Measurements from ENCODE around the gene RNU6-9. TPM values are rescaled to one million over a fixed set of nuclear protein-coding genes. Genes with fewer than 3 reads are reported as not detected.

RNU6-9 gene
- not detected in 2 replicates for total RNA-seq

DNA sequence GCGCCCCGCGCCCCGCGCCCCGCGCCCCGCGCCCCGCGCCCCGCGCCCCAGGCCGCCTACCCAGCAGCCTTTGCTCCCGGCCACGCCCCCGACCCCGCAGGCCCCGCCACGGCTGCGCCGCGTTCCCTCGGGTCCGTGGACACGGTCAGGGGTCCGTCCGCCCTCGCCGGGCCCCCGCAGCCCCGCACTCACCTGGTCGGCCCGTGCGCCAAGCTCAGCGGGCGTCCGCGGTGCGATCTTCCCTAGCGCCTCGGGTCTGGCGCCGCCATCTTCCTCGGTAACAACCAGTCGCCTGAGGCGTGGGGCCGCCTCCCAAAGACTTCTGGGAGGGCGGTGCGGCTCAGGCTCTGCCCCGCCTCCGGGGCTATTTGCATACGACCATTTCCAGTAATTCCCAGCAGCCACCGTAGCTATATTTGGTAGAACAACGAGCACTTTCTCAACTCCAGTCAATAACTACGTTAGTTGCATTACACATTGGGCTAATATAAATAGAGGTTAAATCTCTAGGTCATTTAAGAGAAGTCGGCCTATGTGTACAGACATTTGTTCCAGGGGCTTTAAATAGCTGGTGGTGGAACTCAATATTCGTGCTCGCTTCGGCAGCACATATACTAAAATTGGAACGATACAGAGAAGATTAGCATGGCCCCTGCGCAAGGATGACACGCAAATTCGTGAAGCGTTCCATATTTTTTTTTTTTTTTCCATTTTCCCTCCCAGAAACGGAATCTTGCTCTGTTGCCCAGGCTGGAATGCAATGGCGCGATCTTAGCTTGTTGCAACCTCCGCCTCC, at the start of gene RNU6-9, which contains the start of gene MED16:
TSS of gene RNU6-9 (plus strand) at position 591 of the 796 bp plus-strand sequence.
TSS of gene MED16 (minus strand) at position 294 of the 796 bp plus-strand sequence. CDS start 2,056 bp downstream, outside the sequence.

GRCh38 chr19:852136-853013, 40.9 kb upstream of the RNU6-9 start, which contains the start of gene ELANE:
Gene ELANE (plus strand): TSS chr19:852303. CDS start chr19:852329, 26 bp downstream.

DNA sequence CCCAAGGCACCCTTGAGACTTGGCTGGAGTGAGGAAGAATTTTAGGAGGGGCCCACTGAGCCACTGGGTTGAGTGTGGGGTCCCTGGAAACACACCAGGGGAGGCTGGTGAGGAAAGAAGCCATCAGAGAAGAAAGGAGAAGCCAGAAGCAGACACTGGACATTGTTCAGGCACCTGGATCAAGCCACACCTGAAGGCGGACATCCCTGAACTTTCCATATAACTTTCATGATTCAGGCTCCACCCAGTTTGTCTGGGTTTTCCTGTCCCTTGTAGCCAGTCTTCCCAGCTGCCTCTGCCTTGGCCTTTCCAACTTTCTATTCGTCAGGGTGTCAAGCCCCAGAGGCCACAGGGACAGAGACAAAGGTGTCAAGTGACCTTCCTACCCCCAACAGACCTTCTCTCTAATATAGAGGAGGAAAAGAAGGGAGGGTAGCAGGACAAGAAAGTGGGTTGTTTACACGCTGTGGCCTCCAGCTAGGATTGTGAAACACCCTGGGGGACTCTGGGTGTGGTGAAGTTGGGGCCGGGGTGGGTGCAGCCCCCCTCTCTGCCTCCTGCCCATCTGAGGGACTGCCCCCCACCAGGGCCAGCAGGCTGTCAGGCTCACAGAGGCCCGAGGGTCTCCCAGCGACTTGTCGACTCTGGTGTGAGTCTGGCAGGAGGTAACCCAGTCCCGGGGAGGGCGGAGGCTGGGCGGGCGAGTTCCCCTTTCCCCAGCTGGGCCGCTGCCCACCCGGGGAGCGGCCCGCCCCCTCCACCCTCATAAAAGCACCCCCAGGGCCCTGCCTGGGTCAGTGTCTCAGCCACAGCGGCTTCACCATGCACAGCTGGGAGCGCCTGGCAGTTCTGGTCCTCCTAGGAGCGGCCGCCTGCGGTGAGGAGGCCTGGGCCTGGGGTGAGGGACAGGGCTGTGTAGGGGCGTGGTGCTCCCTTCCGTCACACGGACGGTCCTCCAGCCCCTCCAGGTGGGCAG, 34.1 kb upstream of the RNU6-9 start, which contains the start of gene CFD:
TSS of gene CFD (plus strand) at position 797 of the 976 bp plus-strand sequence. CDS start at position 823, 26 bp downstream.

DNA sequence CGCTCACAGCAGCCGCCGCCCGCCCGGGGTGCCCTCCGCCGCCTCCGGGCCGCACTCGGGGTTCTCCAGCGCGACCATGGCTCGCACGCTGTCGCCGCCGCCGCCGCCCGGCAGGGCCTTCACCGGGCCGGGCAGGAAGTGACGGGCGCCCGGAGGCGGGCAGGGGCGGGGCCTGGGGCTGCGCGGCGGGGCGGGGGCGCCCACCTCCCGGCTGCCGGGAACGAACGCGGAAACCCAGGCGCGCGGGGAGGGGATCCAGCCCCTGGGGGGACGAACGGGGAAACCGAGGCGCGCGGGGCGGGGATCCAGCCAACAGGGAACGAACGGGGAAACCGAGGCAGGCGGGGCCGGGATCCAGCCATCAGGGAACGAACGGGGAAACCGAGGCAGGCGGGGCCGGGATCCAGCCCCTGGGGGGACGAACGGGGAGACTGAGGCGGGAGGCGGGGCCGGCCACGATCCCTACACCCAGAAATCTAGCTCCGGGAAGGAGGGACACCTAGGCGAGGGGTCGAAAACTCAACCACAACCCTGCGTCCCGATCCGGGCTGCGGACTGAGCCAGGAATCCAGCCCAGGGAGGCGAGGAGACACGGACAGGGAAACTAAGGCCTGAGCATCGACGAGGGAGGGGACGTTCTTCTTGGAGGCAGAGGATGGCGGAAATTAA, 19.9 kb downstream of the RNU6-9 start, which contains the start of gene R3HDM4:
TSS of gene R3HDM4 (minus strand) at position 140 of the 669 bp plus-strand sequence. CDS start at position 78, 62 bp downstream.

GRCh38 chr19:917323-918151, 24.3 kb downstream of the RNU6-9 start, which contains the start of gene KISS1R:
Gene KISS1R (plus strand): TSS chr19:917333. CDS start chr19:917503, 170 bp downstream.

GRCh38 chr19:925526-926322, 32.4 kb downstream of the RNU6-9 start, which contains the start of gene ARID3A:
Gene ARID3A (plus strand): TSS chr19:926035. CDS start chr19:929529, 3,494 bp downstream.

Other genes starting within 250 kb of the RNU6-9 start
- 21.5 and 24.1 TPM in 2 replicates for gene RNF126, start 230.3 kb upstream of the RNU6-9 start, total RNA-seq
- 15.9 and 77.4 TPM in 2 replicates for gene FSTL3, start 217.1 kb upstream of the RNU6-9 start, total RNA-seq
- 0.17 TPM in 1 of 2 replicates, not detected in the other for gene PRSS57, start 198.0 kb upstream of the RNU6-9 start, total RNA-seq
- 3.9 and 41.4 TPM in 2 replicates for gene PALM, start 184.5 kb upstream of the RNU6-9 start, total RNA-seq
- gene MISP, start 142.4 kb upstream of the RNU6-9 start, total RNA-seq = under 0.01 and 0.17 TPM in 2 replicates
- gene PTBP1, start 96.0 kb upstream of the RNU6-9 start, total RNA-seq = 72.0 and 99.4 TPM in 2 replicates
- gene PLPPR3, start 71.5 kb upstream of the RNU6-9 start, total RNA-seq = 0.15 and 2.5 TPM in 2 replicates
- gene AZU1, start 65.6 kb upstream of the RNU6-9 start, total RNA-seq = under 0.01 TPM in 1 of 2 replicates, not detected in the other
- gene PRTN3, start 52.5 kb upstream of the RNU6-9 start, total RNA-seq = not detected in 2 replicates
- 0.66 TPM in 1 of 2 replicates, not detected in the other for gene ELANE, start 41.2 kb upstream of the RNU6-9 start, total RNA-seq
- 38.5 and 194 TPM in 2 replicates for gene CFD, start 33.8 kb upstream of the RNU6-9 start, total RNA-seq
- 45.8 and 46.6 TPM in 2 replicates for gene MED16, start 297 bp upstream of the RNU6-9 start, total RNA-seq
- gene R3HDM4, start 19.7 kb downstream of the RNU6-9 start, total RNA-seq = 16.6 and 23.3 TPM in 2 replicates
- gene KISS1R, start 23.8 kb downstream of the RNU6-9 start, total RNA-seq = not detected in 2 replicates
- gene ARID3A, start 32.6 kb downstream of the RNU6-9 start, total RNA-seq = 9.2 and 21.7 TPM in 2 replicates
- gene WDR18, start 90.9 kb downstream of the RNU6-9 start, total RNA-seq = 45.3 and 69.4 TPM in 2 replicates
- 0.58 and 2.3 TPM in 2 replicates for gene GRIN3B, start 106.9 kb downstream of the RNU6-9 start, total RNA-seq
- 64.1 and 101 TPM in 2 replicates for gene TMEM259, start 127.6 kb downstream of the RNU6-9 start, total RNA-seq
- not detected in 2 replicates for gene RNU6-2, start 128.0 kb downstream of the RNU6-9 start, total RNA-seq
- gene CNN2, start 133.1 kb downstream of the RNU6-9 start, total RNA-seq = 186 and 319 TPM in 2 replicates
- 6.0 and 7.9 TPM in 2 replicates for gene ABCA7, start 146.6 kb downstream of the RNU6-9 start, total RNA-seq
- 1.7 and 4.0 TPM in 2 replicates for gene ARHGAP45, start 173.7 kb downstream of the RNU6-9 start, total RNA-seq
- gene POLR2E, start 201.9 kb downstream of the RNU6-9 start, total RNA-seq = 135 and 143 TPM in 2 replicates
- 249 and 483 TPM in 2 replicates for gene GPX4, start 210.5 kb downstream of the RNU6-9 start, total RNA-seq

Measured in smooth muscle cell of trachea (primary cell).